Heart right ventricle (tissue), 16 donors: ENCODE measurements around the gene IL6ST. TPM values are rescaled to one million over a fixed set of nuclear protein-coding genes. Genes with fewer than 3 reads are reported as not detected.
"Not testable (repeated sequence)": the region's sequence is repeated elsewhere in the genome, so short reads cannot be mapped to it uniquely, and the experiment has no call there.

ENCODE experiments used
- ATAC-seq, 8 donors: fragments of 200-7000 bp; cut with Tn5 transposase; one replicate each; pipeline ENCODE4 v1.9.1; 2020; ENCODE audit warnings: mild to moderate bottlenecking in 8 of 8, moderate library complexity in 8 of 8, moderate number of reproducible peaks in 1 of 8
- DNase-seq, 2 donors: peaks; one replicate each; pipeline ENCODE4 v3.0.0-alpha.2; 2020
- H3K27ac ChIP-seq, 10 donors: fragments of 200-600 bp; sonication (generic) in 2 of 10; one replicate each; pipeline versions ENCODE4 v1.5.0 to v1.8.0; 2020 to 2022; ENCODE audit warnings: mild to moderate bottlenecking in 3 of 10
- H3K27me3 ChIP-seq, 7 donors: fragments of 200-600 bp; one replicate each; pipeline ENCODE4 v1.8.0; 2021 to 2022; ENCODE audit warnings: mild to moderate bottlenecking in 2 of 7
- H3K36me3 ChIP-seq, 9 donors: fragments of 200-600 bp; sonication (generic) in 1 of 9; one replicate each; pipeline versions ENCODE4 v1.5.0 to v1.8.0; 2020 to 2022; ENCODE audit warnings: mild to moderate bottlenecking in 2 of 9
- H3K4me1 ChIP-seq, 9 donors: fragments of 200-600 bp; sonication (generic) in 1 of 9; one replicate each; pipeline versions ENCODE4 v1.5.0 to v1.8.0; 2020 to 2022; ENCODE audit warnings: mild to moderate bottlenecking in 4 of 9
- H3K4me3 ChIP-seq, 10 donors: fragments of 200-600 bp; sonication (generic) in 2 of 10; one replicate each; pipeline versions ENCODE4 v1.5.0 to v1.8.0; 2020 to 2022; ENCODE audit warnings: mild to moderate bottlenecking in 7 of 10, moderate library complexity in 2 of 10
- H3K9me3 ChIP-seq, 11 donors: fragments of 200-600 bp in 10 of 11; sonication (generic) in 2 of 11; one replicate each; pipeline versions ENCODE4 v1.5.0 to v1.8.0; 2013 to 2022; ENCODE audit warnings: mild to moderate bottlenecking in 2 of 11, control low read depth in 1 of 11, moderate library complexity in 1 of 11
- CTCF ChIP-seq, 9 donors: fragments of 200-600 bp; sonication (generic) in 2 of 9; IDR thresholded peaks; one replicate each; pipeline versions ENCODE4 v1.5.0 to v1.8.0; 2021 to 2022; ENCODE audit warnings: antibody characterized with exemption in 9 of 9, mild to moderate bottlenecking in 5 of 9, moderate library complexity in 1 of 9
- WGBS, 2 donors: extraction: QIAGEN DNeasy Blood & Tissue Kit; methylation state at CpG; one replicate each; pipeline ENCODE4 v1.1.7; 2013; ENCODE audit warnings: inconsistent platforms in 1 of 2; 5-methylcytosine and 5-hydroxymethylcytosine counted together
- intact Hi-C, 10 donors: fragments of 100-400 bp; cut with DNase I; formaldehyde crosslinking; loops; one replicate each; pipeline versions ENCODE4 v1.11.1 to v1.14.2; 2022
- polyA plus RNA-seq, 2 donors: library from polyadenylated mRNA; stranded (reverse); fragments of 200-250 nt; gene quantifications; one replicate each; pipeline ENCODE4 v1.2.3, GENCODE V29; 2013
- total RNA-seq, 10 donors: library from RNA; stranded (reverse); fragmentation: NEBNext Ultra II Directional in 3 of 10; extraction: Animal tissue kit (Norgen Biotek cat#: 25700) in 3 of 10; gene quantifications; one replicate each; pipeline versions ENCODE4 v1.2.1 to v1.2.4, GENCODE V29; 2021 to 2023
- donor health status: Arrhythmogenic right ventricular cardiomyopathy.
- donor health status: ischemic (EF 13 %, LVEDD 7.1; RV severe dilation, severe dysfunction).
- donor health status: healthy with polysubstance abuse.
- donor health status: DM: no; HTN: yes; CAD: no.
- donor health status: DM: no; HTN: no; CAD: no.
- donor health status: ischemic (EF 25% LVEDD 6.9; RV normal size, moderate dysfunction).
- donor health status: ischemic (EF 25% LVEDD 5.7; RV mildly dilated, moderate dysfunction).
- donor health status: healthy.
- donor health status: DM: yes; HTN: yes; CAD: no.
- donor health status: Ischemic cardiomyopathy.
- donor health status: ischemic (EF 35%, LVEDD 5.7; RV mildly dilated, moderate dysfunction).
- donor health status: nonischemic (EF 11% LVEDD 7.7; RV severe dilation, severe dysfunction).
- donor health status: DM: yes; HTN: yes; CAD: no.
- donor health status: PGD.
- donor health status: ischemic (EF 29% LVEDD 5.4; RV normal size, mild dysfunction).
- donor health status: nonischemic (EF 23%, LVEDD 6.1; RV moderate dilation, normal function).

The IL6ST gene
- total and polyA plus RNA-seq, 12 donors = 23.7 to 190 (median 134) TPM

DNA sequence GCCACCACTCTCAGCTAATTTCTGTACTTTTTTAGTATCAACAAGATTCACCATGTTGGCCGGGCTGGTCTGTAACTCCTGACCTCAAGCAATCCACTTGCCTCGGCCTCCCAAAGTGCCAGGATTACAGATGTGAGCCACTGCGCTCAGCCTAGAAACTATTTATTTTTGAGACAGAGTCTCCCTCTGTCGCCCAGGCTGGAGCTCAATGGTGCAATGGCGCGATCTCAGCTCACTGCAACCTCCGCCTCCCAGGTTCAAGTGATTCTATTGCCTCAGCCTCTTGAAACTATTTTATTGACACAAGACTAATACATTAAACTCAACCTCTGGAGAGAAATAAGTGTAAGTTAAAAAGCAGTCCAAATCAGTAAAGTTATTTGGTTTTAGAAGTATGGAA lies 34.0 kb downstream of the IL6ST start:
- Histone ChIP-seq H3K4me1 (peaks cover 0 to 8% (median 0%) of the 10 kb centered on the region in 9 donors), H3K36me3 (peaks cover 0 to 100% (median 53%) of the 10 kb centered on the region in 9 donors), H3K9me3 (no peaks in the 10 kb centered on the region), H3K4me3 (no peak overlapping the region), H3K27ac (no peak overlapping the region), H3K27me3 (no peaks in the 10 kb centered on the region)
- 99% methylated on average over 7 of the region's 7 CpGs for WGBS, 2 donors
- TF ChIP-seq CTCF (IDR thresholded peaks at IDR 0.05) = no peak
- ATAC-seq (no peak), DNase-seq (no peak)
- intact Hi-C loops = no loop called here

- no peak for ATAC-seq
- intact Hi-C loops = loop anchor here in 1 of 10 donors (10.0 kb wide), 1 partner anchor 684 kb away; no protein-coding TSS in a partner anchor
- Histone ChIP-seq H3K27ac (no peak overlapping the region), H3K27me3 (no peaks in the 10 kb centered on the region), H3K4me1 (no peaks in the 10 kb centered on the region), H3K9me3 (no peaks in the 10 kb centered on the region), H3K36me3 (peaks cover 0 to 100% (median 67%) of the 10 kb centered on the region in 9 donors), H3K4me3 (no peak overlapping the region)
- DNase-seq = no peak
- no peak for TF ChIP-seq CTCF (IDR thresholded peaks at IDR 0.05)
- 94% methylated on average over 1 of the region's 1 CpG for WGBS, 2 donors
Observed at GRCh38 chr5:55959208-55959607, 35.6 kb downstream of the IL6ST start.

DNA sequence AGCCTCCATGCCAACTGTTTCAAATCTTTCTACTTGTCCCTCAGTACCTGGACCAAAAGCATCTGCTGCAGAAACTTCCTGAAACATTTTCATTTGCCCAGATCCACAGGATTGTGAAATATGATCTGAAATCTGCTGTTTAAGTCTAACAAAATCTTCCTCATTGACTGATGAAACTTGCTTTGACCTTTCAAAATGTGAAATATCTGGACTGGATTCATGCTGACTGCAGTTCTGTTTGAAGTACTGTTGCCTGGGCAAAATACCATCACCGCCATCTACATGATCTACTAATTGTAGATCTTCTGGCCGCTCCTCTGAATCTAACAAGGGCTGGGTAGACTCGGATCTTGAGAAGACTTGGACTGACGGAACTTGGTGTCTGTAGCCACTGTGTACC lies 53.6 kb downstream of the IL6ST start:
- intact Hi-C loops = loop anchor here in 1 of 10 donors (10.0 kb wide), 1 partner anchor 656 kb away; no protein-coding TSS in a partner anchor
- not testable (repeated sequence) for H3K9me3 ChIP-seq, H3K27ac ChIP-seq, DNase-seq, ATAC-seq, H3K27me3 ChIP-seq, H3K4me1 ChIP-seq, H3K4me3 ChIP-seq
- peaks cover 0 to 99% (median 43%) of the 10 kb centered on the region in 9 donors for H3K36me3 ChIP-seq
- WGBS, 2 donors = 91 to 94% methylated on average over 4 of the region's 4 CpGs

DNA sequence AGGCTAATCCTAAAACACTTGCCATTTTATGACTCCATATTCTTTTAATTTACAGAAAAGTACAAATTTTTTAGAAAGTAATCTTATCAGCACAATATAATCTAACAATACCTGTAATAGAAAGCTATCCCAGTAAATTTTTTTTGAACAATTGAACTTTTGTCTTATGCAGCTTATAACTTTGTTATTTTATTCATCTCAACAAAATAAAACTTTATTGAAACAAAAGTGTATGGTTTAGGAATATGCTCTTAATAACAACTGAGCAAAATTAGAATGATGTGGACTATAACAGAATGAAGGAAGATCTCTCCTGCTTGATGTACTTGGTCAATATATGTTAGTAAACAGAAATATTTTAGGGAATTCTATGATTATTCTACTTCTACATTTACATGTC lies 57.2 kb downstream of the IL6ST start:
- not testable (repeated sequence) for H3K9me3 ChIP-seq, ATAC-seq, H3K4me3 ChIP-seq, H3K27me3 ChIP-seq, H3K27ac ChIP-seq, H3K4me1 ChIP-seq, DNase-seq
- intact Hi-C loops = loop anchor here in 8 of 10 donors (2.0 to 10.0 kb wide), 7 partner anchors 263 to 907 kb away; no protein-coding TSS in a partner anchor
- peaks cover 0 to 76% (median 31%) of the 10 kb centered on the region in 9 donors for H3K36me3 ChIP-seq

DNA sequence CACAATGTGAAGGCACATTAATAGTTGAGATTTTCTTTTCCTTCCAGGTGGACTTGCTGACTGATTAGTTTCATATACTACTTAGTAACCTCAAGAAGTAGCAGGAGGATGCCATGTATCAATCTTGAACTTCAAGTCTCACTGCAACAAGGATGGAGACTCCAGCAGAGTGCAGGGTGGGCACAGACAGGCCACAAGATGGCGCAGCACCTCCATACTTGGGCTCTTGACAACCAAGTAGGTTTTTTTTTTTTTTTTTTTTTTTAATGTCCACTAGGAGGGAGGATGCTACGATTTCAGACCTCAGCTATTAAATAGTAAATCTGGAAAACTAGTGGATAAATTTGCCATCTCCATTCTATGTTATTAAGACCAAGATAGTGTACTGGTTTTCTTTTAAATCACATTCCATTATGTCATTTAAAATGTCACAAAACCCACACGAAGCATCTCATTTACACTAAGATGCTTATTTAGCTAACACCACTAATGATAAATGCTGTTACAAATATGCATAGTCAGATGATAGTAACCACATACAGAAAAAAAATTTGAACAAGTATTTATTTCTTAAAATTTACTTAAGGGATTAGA lies 58.6 kb downstream of the IL6ST start:
- H3K9me3 ChIP-seq = no peaks in the 10 kb centered on the region
- intact Hi-C loops = loop anchor here in 8 of 10 donors (1.0 to 10.0 kb wide), 8 partner anchors 265 to 909 kb away; no protein-coding TSS in a partner anchor
- TF ChIP-seq CTCF (IDR thresholded peaks at IDR 0.05) = peak; percentile 73 to 97 (median 89)
- H3K36me3 ChIP-seq = peaks cover 0 to 62% (median 25%) of the 10 kb centered on the region in 9 donors
- WGBS, 2 donors = 28% methylated on average over 3 of the region's 3 CpGs
- no peaks in the 10 kb centered on the region for H3K4me1 ChIP-seq
- ATAC-seq (peak; percentile 59 to 90 (median 84)), DNase-seq (peak; percentile 81 to 83)
- H3K27ac ChIP-seq = no peak overlapping the region
- no peak overlapping the region for H3K4me3 ChIP-seq
- H3K27me3 ChIP-seq = no peaks in the 10 kb centered on the region
